Measurements from ENCODE around the gene BMP5.

The BMP5 gene

GRCh38 chr6:55708711-55709110, 166.7 kb downstream of the BMP5 start:
- no peak for DNase-seq (ENCODE audit: low spot score)

DNA sequence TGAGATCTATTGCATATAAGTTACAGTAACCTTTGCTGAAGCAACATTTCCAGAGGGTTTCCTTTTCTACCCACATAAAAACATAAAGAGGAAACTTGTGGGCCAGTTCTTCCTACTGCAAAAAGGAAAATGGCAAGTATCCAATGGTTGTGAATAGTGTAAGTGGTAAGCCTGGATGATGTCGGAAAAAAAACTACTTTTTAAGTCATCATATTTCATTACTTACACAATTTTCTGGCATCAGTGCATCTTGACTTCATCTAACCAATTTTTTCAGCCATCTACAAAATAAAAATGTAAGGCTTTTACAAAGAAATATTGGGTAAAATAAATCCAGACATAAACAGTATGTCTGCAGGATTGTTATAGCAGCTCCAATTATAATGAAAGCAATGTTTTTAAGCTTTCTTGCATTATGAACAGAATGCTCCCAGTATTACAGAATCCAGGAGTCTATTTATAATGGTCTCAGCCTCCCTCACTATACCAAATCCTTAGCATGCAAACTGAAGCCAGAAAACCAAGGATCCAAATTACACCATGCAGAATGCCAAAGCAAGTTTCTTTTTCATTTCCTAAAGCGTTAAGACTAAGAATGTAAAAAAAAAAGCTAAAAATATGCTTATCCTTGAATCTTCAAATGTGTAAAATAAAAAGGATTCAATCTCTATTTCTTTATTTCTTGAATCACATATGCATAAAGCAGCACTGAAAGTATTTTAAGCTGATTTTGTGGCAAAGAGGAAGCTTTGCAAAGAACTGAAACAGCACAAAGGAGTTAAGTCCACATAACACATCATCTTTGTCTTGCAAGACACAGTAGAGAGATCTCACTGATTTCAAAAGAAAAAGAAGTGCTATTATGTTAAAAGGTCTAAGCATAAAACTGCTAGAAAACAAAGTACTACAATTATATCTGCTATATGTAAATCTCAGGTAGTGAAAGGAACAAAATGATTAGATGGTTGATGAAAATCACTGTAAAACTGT, 169.6 kb downstream of the BMP5 start:
- DNase-seq (ENCODE audit: low spot score): no peak

GRCh38 chr6:55704421-55704820, 171.0 kb downstream of the BMP5 start:
- DNase-seq (ENCODE audit: low spot score): no peak

Measured in SW480 (cell line).